KMS-11 (cell line): ENCODE results near the gene MAGEB17.
"Not testable (repeated sequence)": the region's sequence is repeated elsewhere in the genome, so short reads cannot be mapped to it uniquely, and the experiment has no call there.

Experiments
- H2AFZ ChIP-seq: fragments of 200-600 bp; sonication (generic); 2 replicates; pipeline ENCODE4 v1.6.1; 2016; ENCODE audit warnings: antibody characterized with exemption, mixed run types, low read depth
- H3K27ac ChIP-seq: fragments of 200-600 bp; sonication (generic); 2 replicates; pipeline ENCODE4 v1.6.1; 2016; ENCODE audit warnings: mild to moderate bottlenecking, mixed run types
- H3K27me3 ChIP-seq: fragments of 200-600 bp; sonication (generic); 2 replicates; pipeline ENCODE4 v1.6.1; 2017; ENCODE audit warnings: mild to moderate bottlenecking, low read depth, mixed run types, moderate library complexity; ENCODE audit not compliant: insufficient read depth
- H3K36me3 ChIP-seq: fragments of 200-600 bp; sonication (generic); 2 replicates; pipeline ENCODE4 v1.6.1; 2017; ENCODE audit warnings: mild to moderate bottlenecking, mixed run types; ENCODE audit not compliant: insufficient read depth
- H3K4me1 ChIP-seq: fragments of 200-600 bp; sonication (generic); 2 replicates; pipeline ENCODE4 v1.6.1; 2016; ENCODE audit warnings: mild to moderate bottlenecking, low read depth, mixed run types; ENCODE audit not compliant: poor library complexity, severe bottlenecking
- H3K4me2 ChIP-seq: fragments of 200-600 bp; sonication (generic); 2 replicates; pipeline ENCODE4 v1.7.0; 2016; ENCODE audit warnings: mild to moderate bottlenecking, mixed run types
- H3K4me3 ChIP-seq: fragments of 200-600 bp; sonication (generic); IDR thresholded peaks from 2 replicates; pipeline ENCODE4 v1.6.1; 2017; ENCODE audit warnings: low read depth, low read length, mixed read lengths; ENCODE audit not compliant: insufficient read depth
- H3K79me2 ChIP-seq: fragments of 200-600 bp; sonication (generic); 2 replicates; pipeline ENCODE4 v1.6.1; 2016; ENCODE audit warnings: low read depth, mixed run types; ENCODE audit not compliant: insufficient read depth
- H3K9ac ChIP-seq: fragments of 200-600 bp; sonication (generic); 2 replicates; pipeline ENCODE4 v1.6.1; 2016; ENCODE audit warnings: mild to moderate bottlenecking, mixed run types
- H4K20me1 ChIP-seq: fragments of 200-600 bp; sonication (generic); 2 replicates; pipeline ENCODE4 v1.6.1; 2016; ENCODE audit warnings: mild to moderate bottlenecking, mixed run types; ENCODE audit not compliant: insufficient read depth
- CTCF ChIP-seq: fragments of 200-600 bp; sonication (generic); conservative IDR thresholded peaks from 2 replicates; pipeline ENCODE4 v1.6.1; 2017; ENCODE audit warnings: low read depth, mild to moderate bottlenecking, antibody characterized with exemption, low read length, moderate library complexity, mixed read lengths

The MAGEB17 gene

GRCh38 chrX:16144420-16144819, 22.9 kb upstream of the MAGEB17 start:
- no peaks in the 10 kb centered on the region for H3K27me3 ChIP-seq
- H3K27ac ChIP-seq = no peak overlapping the region
- no peaks in the 10 kb centered on the region for H3K36me3 ChIP-seq
- H3K4me2 ChIP-seq = no peak overlapping the region
- H3K9ac ChIP-seq = no peak overlapping the region
- no peaks in the 10 kb centered on the region for H4K20me1 ChIP-seq
- no peak overlapping the region for H3K4me3 ChIP-seq
- TF ChIP-seq CTCF = no peak
- no peaks in the 10 kb centered on the region for H3K79me2 ChIP-seq
- H2AFZ ChIP-seq = no peak overlapping the region
- H3K4me1 ChIP-seq = no peaks in the 10 kb centered on the region

- H3K79me2 ChIP-seq, H3K27me3 ChIP-seq, H3K27ac ChIP-seq, H2AFZ ChIP-seq, H4K20me1 ChIP-seq, H3K4me3 ChIP-seq, H3K9ac ChIP-seq, H3K4me1 ChIP-seq, H3K4me2 ChIP-seq, H3K36me3 ChIP-seq: not testable (repeated sequence)
These were observed 22.2 kb upstream of the MAGEB17 start for GRCh38 chrX:16145093-16145492.

GRCh38 chrX:16145656-16146055, 21.6 kb upstream of the MAGEB17 start:
- Histone ChIP-seq H3K9ac (no peak overlapping the region), H3K4me3 (no peak overlapping the region), H3K27me3 (no peaks in the 10 kb centered on the region), H3K4me2 (no peak overlapping the region), H2AFZ (no peak overlapping the region), H3K27ac (no peak overlapping the region), H4K20me1 (no peaks in the 10 kb centered on the region), H3K36me3 (no peaks in the 10 kb centered on the region), H3K4me1 (no peaks in the 10 kb centered on the region), H3K79me2 (no peaks in the 10 kb centered on the region)
- no peak for TF ChIP-seq CTCF

- Histone ChIP-seq H3K27me3 (no peaks in the 10 kb centered on the region), H3K9ac (no peak overlapping the region), H4K20me1 (no peaks in the 10 kb centered on the region), H3K27ac (no peak overlapping the region), H2AFZ (no peak overlapping the region), H3K4me3 (no peak overlapping the region), H3K79me2 (no peaks in the 10 kb centered on the region), H3K4me2 (no peak overlapping the region), H3K4me1 (no peaks in the 10 kb centered on the region), H3K36me3 (no peaks in the 10 kb centered on the region)
- no peak for TF ChIP-seq CTCF
These were observed 18.4 kb upstream of the MAGEB17 start for GRCh38 chrX:16148896-16149295.

GRCh38 chrX:16155581-16156096, 11.6 kb upstream of the MAGEB17 start:
- Histone ChIP-seq H4K20me1 (no peaks in the 10 kb centered on the region), H3K79me2 (no peaks in the 10 kb centered on the region), H3K4me1 (no peaks in the 10 kb centered on the region), H3K4me3 (no peak overlapping the region), H3K27ac (no peak overlapping the region), H3K4me2 (no peak overlapping the region), H3K9ac (no peak overlapping the region), H3K36me3 (no peaks in the 10 kb centered on the region), H3K27me3 (no peaks in the 10 kb centered on the region), H2AFZ (no peak overlapping the region)
- TF ChIP-seq CTCF = no peak
